Measurements from ENCODE around the gene TLE2.
"Not testable (repeated sequence)": the region's sequence is repeated elsewhere in the genome, so short reads cannot be mapped to it uniquely, and the experiment has no call there.

Gene TLE2

DNA sequence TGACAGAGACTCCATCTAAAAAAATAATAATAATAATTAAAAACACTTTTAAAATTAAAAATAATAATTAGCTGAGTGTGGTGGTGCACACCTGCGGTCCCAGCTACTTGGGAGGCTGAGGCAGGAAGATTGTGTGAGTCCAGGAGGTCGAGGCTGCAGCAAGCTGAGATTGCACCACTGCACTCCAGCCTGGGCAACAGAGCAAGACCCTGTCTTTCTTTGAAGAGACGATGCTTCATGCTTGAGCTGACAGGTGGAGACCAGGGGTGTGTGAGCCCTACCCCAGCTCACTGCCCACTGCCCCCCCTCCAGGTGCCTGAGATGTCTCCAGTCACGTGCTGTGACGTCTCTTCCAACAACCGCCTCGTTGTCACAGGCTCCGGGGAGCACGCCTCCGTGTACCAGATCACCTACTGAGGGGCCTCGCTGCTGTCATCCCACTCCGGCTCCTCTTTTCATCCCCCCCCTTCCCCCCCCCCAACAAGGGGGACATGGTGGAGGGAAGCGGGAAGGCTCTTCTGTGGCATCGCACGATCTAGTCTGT, 34.4 kb downstream of the TLE2 start:
- no peak overlapping the region for H3K4me3 ChIP-seq (ENCODE audit: control insufficient read depth, low read depth, low read length)
- TF ChIP-seq, protein P1, sequence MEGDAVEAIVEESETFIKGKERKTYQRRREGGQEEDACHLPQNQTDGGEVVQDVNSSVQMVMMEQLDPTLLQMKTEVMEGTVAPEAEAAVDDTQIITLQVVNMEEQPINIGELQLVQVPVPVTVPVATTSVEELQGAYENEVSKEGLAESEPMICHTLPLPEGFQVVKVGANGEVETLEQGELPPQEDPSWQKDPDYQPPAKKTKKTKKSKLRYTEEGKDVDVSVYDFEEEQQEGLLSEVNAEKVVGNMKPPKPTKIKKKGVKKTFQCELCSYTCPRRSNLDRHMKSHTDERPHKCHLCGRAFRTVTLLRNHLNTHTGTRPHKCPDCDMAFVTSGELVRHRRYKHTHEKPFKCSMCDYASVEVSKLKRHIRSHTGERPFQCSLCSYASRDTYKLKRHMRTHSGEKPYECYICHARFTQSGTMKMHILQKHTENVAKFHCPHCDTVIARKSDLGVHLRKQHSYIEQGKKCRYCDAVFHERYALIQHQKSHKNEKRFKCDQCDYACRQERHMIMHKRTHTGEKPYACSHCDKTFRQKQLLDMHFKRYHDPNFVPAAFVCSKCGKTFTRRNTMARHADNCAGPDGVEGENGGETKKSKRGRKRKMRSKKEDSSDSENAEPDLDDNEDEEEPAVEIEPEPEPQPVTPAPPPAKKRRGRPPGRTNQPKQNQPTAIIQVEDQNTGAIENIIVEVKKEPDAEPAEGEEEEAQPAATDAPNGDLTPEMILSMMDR (IDR thresholded peaks at IDR 0.05; ENCODE audit: control insufficient read depth, insufficient read depth, low read depth, low read length, missing control alignments), result no peak
- DNase-seq (ENCODE audit: low read depth), result no peak

DNA sequence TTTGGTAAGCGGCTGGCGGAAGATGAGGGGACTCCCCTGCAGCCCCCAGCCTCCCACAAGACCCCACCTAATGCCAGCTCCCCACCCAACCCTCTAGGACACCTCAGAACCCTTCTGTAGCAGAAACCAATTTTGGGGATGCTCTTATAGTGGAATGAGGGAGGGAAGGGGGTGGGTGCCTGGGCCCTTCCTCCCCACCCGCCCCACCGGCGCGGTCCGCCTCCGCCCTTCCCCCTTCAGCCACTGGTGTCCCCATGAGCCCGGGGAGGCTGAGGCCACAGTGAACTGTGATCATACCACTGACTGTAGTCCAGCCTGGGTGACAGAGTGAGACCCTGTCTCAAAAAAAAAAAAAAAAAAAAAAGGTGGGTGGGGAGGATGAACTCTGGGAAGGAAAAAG, 35.5 kb downstream of the TLE2 start:
- TF ChIP-seq, protein P1 (IDR thresholded peaks at IDR 0.05; ENCODE audit: control insufficient read depth, insufficient read depth, low read depth, low read length, missing control alignments), result no peak
- no peak overlapping the region for H3K4me3 ChIP-seq (ENCODE audit: control insufficient read depth, low read depth, low read length)
- DNase-seq (ENCODE audit: low read depth), result no peak

DNA sequence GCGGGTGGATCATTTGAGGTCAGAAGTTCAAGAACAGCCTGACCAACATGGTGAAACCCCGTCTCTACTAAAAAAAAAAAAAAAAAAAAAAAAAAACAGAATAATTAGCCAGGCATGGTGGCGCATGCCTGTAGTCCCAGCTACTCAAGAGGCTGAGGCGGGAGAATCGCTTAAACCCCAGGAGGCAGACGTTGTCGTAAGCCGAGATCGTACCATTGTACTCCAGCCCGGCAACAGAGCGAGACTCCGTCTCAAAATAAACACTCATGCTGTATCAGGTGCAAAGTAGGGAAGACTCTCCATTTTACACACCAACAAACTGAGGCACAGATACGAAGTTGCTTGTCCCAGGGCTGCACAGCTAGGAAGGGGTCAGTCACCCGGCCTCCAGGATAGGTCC, 36.1 kb downstream of the TLE2 start:
- no peak overlapping the region for H3K4me3 ChIP-seq (ENCODE audit: control insufficient read depth, low read depth, low read length)
- TF ChIP-seq, protein P1 (IDR thresholded peaks at IDR 0.05; ENCODE audit: control insufficient read depth, insufficient read depth, low read depth, low read length, missing control alignments), result no peak
- DNase-seq (ENCODE audit: low read depth), result no peak

DNA sequence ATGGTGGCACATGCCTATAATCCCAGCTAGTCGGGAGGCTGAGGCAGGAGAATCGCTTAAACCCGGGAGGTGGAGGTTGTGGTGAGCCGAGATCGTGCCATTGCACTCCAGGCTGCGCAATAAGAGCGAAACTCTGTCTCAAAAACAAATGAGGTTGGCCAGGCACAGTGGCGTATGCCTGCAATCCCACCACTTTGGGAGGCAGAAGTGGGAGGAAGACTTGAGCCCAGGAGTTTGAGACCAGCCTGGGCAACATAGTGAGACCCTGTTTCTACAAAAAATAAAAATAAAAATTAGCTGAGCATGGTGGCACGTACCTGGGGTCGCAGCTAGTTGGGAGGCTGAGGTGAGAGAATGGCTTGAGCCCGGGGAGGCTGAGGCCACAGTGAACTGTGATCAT, 36.7 kb downstream of the TLE2 start:
- not testable (repeated sequence) for H3K4me3 ChIP-seq (ENCODE audit: control insufficient read depth, low read depth, low read length); DNase-seq (ENCODE audit: low read depth)

DNA sequence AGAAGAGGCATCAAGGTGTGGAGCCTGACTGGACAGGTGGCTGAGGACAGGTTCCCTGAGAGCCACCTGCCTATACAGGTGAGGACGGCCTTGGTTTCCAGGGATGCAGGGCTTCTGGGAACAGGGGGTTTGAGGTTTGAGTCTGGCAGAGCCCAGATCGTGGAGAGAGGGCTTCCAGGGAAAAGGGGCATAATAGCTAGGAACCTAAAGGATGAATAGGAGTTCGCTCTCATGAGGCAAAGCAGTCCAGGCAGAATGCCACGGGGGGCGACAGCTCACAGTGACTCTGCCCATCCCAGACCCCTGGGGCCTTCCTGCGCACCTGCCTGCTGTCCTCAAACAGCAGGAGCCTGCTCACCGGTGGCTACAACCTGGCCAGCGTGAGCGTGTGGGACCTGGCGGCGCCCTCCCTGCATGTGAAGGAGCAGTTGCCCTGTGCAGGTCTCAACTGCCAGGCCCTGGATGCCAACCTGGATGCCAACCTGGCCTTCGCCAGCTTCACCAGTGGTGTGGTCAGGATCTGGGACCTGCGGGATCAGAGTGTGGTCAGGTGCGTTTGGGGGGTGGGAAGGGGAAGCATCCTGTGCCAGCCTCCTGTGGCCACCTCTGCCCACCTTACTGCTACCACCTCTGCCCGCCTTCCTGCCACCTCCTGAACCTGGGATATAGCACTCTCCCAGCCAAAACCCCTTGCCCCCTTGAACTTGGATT, 39.7 kb downstream of the TLE2 start:
- TF ChIP-seq, protein P1 (IDR thresholded peaks at IDR 0.05; ENCODE audit: control insufficient read depth, insufficient read depth, low read depth, low read length, missing control alignments), result no peak
- no peak overlapping the region for H3K4me3 ChIP-seq (ENCODE audit: control insufficient read depth, low read depth, low read length)
- DNase-seq (ENCODE audit: low read depth), result no peak

DNA sequence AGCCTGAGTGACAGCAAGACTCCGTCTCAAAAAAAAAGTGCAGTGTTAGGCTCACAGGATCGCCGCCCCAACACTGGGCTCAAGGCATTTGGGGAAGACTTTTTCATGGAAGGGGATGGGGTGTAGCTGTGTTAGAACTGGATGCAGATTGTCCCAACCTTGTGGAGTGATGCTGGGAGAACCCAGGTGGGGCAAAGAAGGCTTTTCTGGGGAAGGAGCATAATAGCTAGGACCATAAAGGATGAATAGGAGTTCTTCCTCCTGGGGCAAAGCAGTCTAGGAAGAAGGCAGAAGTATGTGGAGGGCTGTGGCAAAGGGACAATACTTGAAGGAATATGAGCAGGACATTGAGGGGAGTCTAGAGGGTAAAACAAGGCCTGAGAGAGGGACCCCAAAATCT, 40.5 kb downstream of the TLE2 start:
- no peak for DNase-seq (ENCODE audit: low read depth)
- TF ChIP-seq, protein P1 (IDR thresholded peaks at IDR 0.05; ENCODE audit: control insufficient read depth, insufficient read depth, low read depth, low read length, missing control alignments), result no peak
- H3K4me3 ChIP-seq (ENCODE audit: control insufficient read depth, low read depth, low read length), result no peak overlapping the region

DNA sequence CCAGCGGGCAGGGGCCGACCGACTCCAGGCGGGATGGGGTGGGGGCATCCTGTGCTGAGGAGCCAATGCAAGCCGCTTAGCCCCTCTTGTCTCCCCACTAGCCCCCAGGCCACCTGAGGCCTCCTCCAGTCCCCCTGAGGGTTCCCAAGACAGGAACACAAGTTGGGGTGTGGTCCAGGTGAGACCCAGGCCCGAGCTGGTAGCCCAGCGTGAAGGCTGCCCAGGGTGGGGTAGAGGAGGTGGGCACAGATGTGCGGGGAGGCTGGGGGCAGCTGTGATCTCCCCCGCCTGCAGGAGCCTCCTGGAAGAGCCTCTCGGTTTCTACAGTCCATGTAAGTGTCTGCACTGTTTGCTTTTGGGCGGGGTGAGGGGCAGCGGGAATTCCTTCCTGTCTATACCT, 41.3 kb downstream of the TLE2 start:
- H3K4me3 ChIP-seq (ENCODE audit: control insufficient read depth, low read depth, low read length), result no peak overlapping the region
- no peak for DNase-seq (ENCODE audit: low read depth)
- TF ChIP-seq, protein P1 (IDR thresholded peaks at IDR 0.05; ENCODE audit: control insufficient read depth, insufficient read depth, low read depth, low read length, missing control alignments), result no peak
